H1 (cell line): Measurements from ENCODE around the gene CCNL2. TPM values are rescaled to one million over a fixed set of nuclear protein-coding genes. Genes with fewer than 3 reads are reported as not detected.

Source experiments
- CTCF ChIA-PET: fragments of 300-600 bp; sonication (Branson Sonifier 250); formaldehyde crosslinking; loops from one replicate; lab custom pipeline; 2021; ENCODE audit not compliant: partially characterized antibody; lab: Charles Lee
- POLR2A ChIA-PET: fragments of 300-600 bp; sonication (Branson Sonifier 250); formaldehyde crosslinking; loops from one replicate; lab custom pipeline; 2021; ENCODE audit warnings: inconsistent platforms; ENCODE audit not compliant: partially characterized antibody; lab: Charles Lee
- DNase-seq, 2 experiments: peaks; one replicate each; pipeline versions ENCODE4 v3.0.0 to v3.0.0-alpha.2; 2010 to 2022; ENCODE audit warnings: low spot score in 2 of 2, low read depth in 1 of 2, mixed read lengths in 1 of 2
- FAIRE-seq: peaks from 2 replicates; lab custom pipeline; 2011; peaks lifted over from hg19 to GRCh38; lab: Jason Lieb, UNC
- H2AFZ ChIP-seq: 2 replicates; pipeline ENCODE4 v1.8.1; 2012; ENCODE audit warnings: low read length, inconsistent platforms
- H2AK5ac ChIP-seq: 2 replicates; pipeline ENCODE4 v1.6.1; 2013; ENCODE audit warnings: low read depth, low read length
- H2BK120ac ChIP-seq: replicated peaks from 2 replicates; pipeline ENCODE3; 2013; ENCODE audit warnings: low read depth, low read length, inconsistent platforms
- H2BK12ac ChIP-seq: 2 replicates; pipeline ENCODE4 v1.6.1; 2013; ENCODE audit warnings: low read depth, low read length
- H2BK15ac ChIP-seq: 2 replicates; pipeline ENCODE4 v1.6.1; 2013; ENCODE audit warnings: low read length
- H2BK20ac ChIP-seq: 2 replicates; pipeline ENCODE4 v1.6.1; 2013; ENCODE audit warnings: low read length
- H2BK5ac ChIP-seq: 2 replicates; pipeline ENCODE4 v1.6.1; 2013; ENCODE audit warnings: low read depth, low read length
- H3K14ac ChIP-seq: 2 replicates; pipeline ENCODE4 v1.6.1; 2013; ENCODE audit warnings: inconsistent platforms; ENCODE audit not compliant: insufficient read length
- H3K18ac ChIP-seq: 2 replicates; pipeline ENCODE4 v1.6.1; 2013; ENCODE audit warnings: low read length; ENCODE audit errors: extremely low read depth
- H3K23ac ChIP-seq: 2 replicates; pipeline ENCODE4 v1.6.1; 2013; ENCODE audit warnings: inconsistent platforms; ENCODE audit not compliant: insufficient read length
- H3K23me2 ChIP-seq: 2 replicates; pipeline ENCODE4 v1.6.1; 2013; ENCODE audit warnings: low read depth, low read length
- H3K27ac ChIP-seq: 2 replicates; pipeline ENCODE4 v1.6.1; 2011; ENCODE audit warnings: low read depth, low read length, inconsistent platforms
- H3K27me3 ChIP-seq, 4 experiments: replicated peaks in 1 of 4; 1 replicate in 1 of 4; 2 replicates in 3 of 4; pipeline versions ENCODE4 v1.6.1 to v1.8.1; 2011 to 2013; ENCODE audit warnings: low read length in 3 of 4, mild to moderate bottlenecking in 3 of 4, inconsistent platforms in 2 of 4, mixed read lengths in 2 of 4, moderate library complexity in 1 of 4; ENCODE audit not compliant: control insufficient read depth in 3 of 4, insufficient read depth in 3 of 4; ENCODE audit errors: extremely low read depth in 1 of 4
- H3K36me3 ChIP-seq, 4 experiments: 2 replicates each; pipeline versions ENCODE4 v1.6.1 to v1.8.1; 2011 to 2013; ENCODE audit warnings: mild to moderate bottlenecking in 4 of 4, low read length in 3 of 4, moderate library complexity in 2 of 4, control low read depth in 1 of 4, inconsistent platforms in 1 of 4; ENCODE audit not compliant: insufficient read depth in 4 of 4, control insufficient read depth in 2 of 4
- H3K4ac ChIP-seq: replicated peaks from 2 replicates; pipeline ENCODE3; 2013; ENCODE audit warnings: low read length, low read depth, mixed read lengths, inconsistent platforms; ENCODE audit not compliant: insufficient read length
- H3K4me1 ChIP-seq, 4 experiments: replicated peaks in 1 of 4; 1 replicate in 1 of 4; 2 replicates in 3 of 4; pipeline versions ENCODE4 v1.6.1 to v1.8.1; 2011 to 2013; ENCODE audit warnings: low read length in 3 of 4, inconsistent platforms in 2 of 4, mixed read lengths in 1 of 4; ENCODE audit not compliant: insufficient read depth in 4 of 4, control insufficient read depth in 3 of 4
- H3K4me2 ChIP-seq, 2 experiments: 2 replicates each; pipeline versions ENCODE4 v1.6.1 to v1.8.1; 2011 to 2013; ENCODE audit warnings: low read depth in 2 of 2, low read length in 2 of 2, control low read depth in 1 of 2, inconsistent platforms in 1 of 2, mild to moderate bottlenecking in 1 of 2; ENCODE audit not compliant: insufficient read depth in 1 of 2
- H3K4me3 ChIP-seq, 4 experiments: fragments of 200-600, 300-600 bp in 1 of 4; sonication (generic), shearing (Covaris generic), sonication (Bioruptor Twin) in 1 of 4; 2 replicates each; pipeline versions ENCODE4 v1.5.1 to v1.8.1; 2011 to 2016; ENCODE audit warnings: low read length in 4 of 4, low read depth in 3 of 4, control low read depth in 2 of 4, inconsistent platforms in 2 of 4, mild to moderate bottlenecking in 2 of 4, mixed read lengths in 1 of 4, moderate library complexity in 1 of 4; ENCODE audit not compliant: insufficient read depth in 2 of 4; ENCODE audit errors: extremely low read depth in 1 of 4
- H3K56ac ChIP-seq: replicated peaks from 2 replicates; pipeline ENCODE3; 2013; ENCODE audit warnings: low read depth, mild to moderate bottlenecking, mixed read lengths, low read length, inconsistent platforms; ENCODE audit not compliant: insufficient read length
- H3K79me1 ChIP-seq: 2 replicates; pipeline ENCODE4 v1.6.1; 2013; ENCODE audit warnings: low read depth, low read length, control low read depth
- H3K79me2 ChIP-seq, 2 experiments: 2 replicates each; pipeline versions ENCODE4 v1.6.1 to v1.8.1; 2012 to 2013; ENCODE audit warnings: low read length in 2 of 2, mild to moderate bottlenecking in 2 of 2, inconsistent platforms in 1 of 2; ENCODE audit not compliant: insufficient read depth in 2 of 2, control insufficient read depth in 1 of 2
- H3K9ac ChIP-seq, 4 experiments: replicated peaks in 1 of 4; 1 replicate in 1 of 4; 2 replicates in 3 of 4; pipeline versions ENCODE4 v1.6.1 to v1.8.1; 2011 to 2013; ENCODE audit warnings: low read depth in 3 of 4, low read length in 3 of 4, control low read depth in 2 of 4, mild to moderate bottlenecking in 2 of 4, moderate library complexity in 2 of 4, inconsistent platforms in 1 of 4; ENCODE audit errors: extremely low read depth in 1 of 4
- H3K9me3 ChIP-seq, 2 experiments: 2 replicates each; pipeline versions ENCODE4 v1.6.1 to v1.8.1; 2012 to 2013; ENCODE audit warnings: mild to moderate bottlenecking in 2 of 2, moderate library complexity in 2 of 2, control low read depth in 1 of 2, inconsistent platforms in 1 of 2, low read depth in 1 of 2, low read length in 1 of 2, mixed read lengths in 1 of 2; ENCODE audit not compliant: insufficient read depth in 2 of 2
- H4K20me1 ChIP-seq, 2 experiments: replicated peaks in 1 of 2; 2 replicates each; pipeline versions ENCODE3 to v1.8.1; 2011 to 2013; ENCODE audit warnings: inconsistent platforms in 2 of 2, low read length in 2 of 2, mild to moderate bottlenecking in 1 of 2; ENCODE audit not compliant: insufficient read depth in 2 of 2, control insufficient read depth in 1 of 2
- H4K5ac ChIP-seq: 2 replicates; pipeline ENCODE4 v1.6.1; 2013; ENCODE audit warnings: low read length, low read depth, mixed read lengths, inconsistent platforms; ENCODE audit not compliant: insufficient read length
- H4K8ac ChIP-seq: 2 replicates; pipeline ENCODE4 v1.8.0; 2013; ENCODE audit warnings: mild to moderate bottlenecking, moderate library complexity, low read length, inconsistent platforms; ENCODE audit not compliant: insufficient read depth; ENCODE audit errors: extremely low read depth
- H4K91ac ChIP-seq: replicated peaks from 2 replicates; pipeline ENCODE3; 2013; ENCODE audit warnings: low read length, mixed read lengths, inconsistent platforms; ENCODE audit not compliant: insufficient read length
- CBX8 ChIP-seq: fragments of 300-800, 300-1000 bp; sonication (generic); IDR thresholded peaks from 2 replicates; pipeline ENCODE4 v1.7.1; 2016; ENCODE audit warnings: low read depth, low read length, borderline replicate concordance
- CEBPB ChIP-seq: IDR thresholded peaks from 2 replicates; pipeline ENCODE4 v1.6.1; 2012; ENCODE audit warnings: low read depth, low read length
- CREB1 ChIP-seq: IDR thresholded peaks from 2 replicates; pipeline ENCODE4 v1.6.1; 2012; ENCODE audit warnings: inconsistent platforms
- E2F6 ChIP-seq: IDR thresholded peaks from 2 replicates; pipeline ENCODE4 v1.6.1; 2012; ENCODE audit warnings: inconsistent platforms
- KDM4A ChIP-seq: IDR thresholded peaks from one replicate; pipeline ENCODE4 v1.7.1; 2012; ENCODE audit warnings: low read depth, mild to moderate bottlenecking, moderate library complexity, low read length, inconsistent platforms; ENCODE audit not compliant: severe bottlenecking
- POU5F1 ChIP-seq: IDR thresholded peaks from 2 replicates; pipeline ENCODE4 v1.6.1; 2011; ENCODE audit warnings: low read depth, mild to moderate bottlenecking, low read length, moderate library complexity
- RAD21 ChIP-seq, 2 experiments: IDR thresholded peaks in 1 of 2; conservative IDR thresholded peaks in 1 of 2; 2 replicates each; pipeline ENCODE4 v1.6.1; 2011; ENCODE audit warnings: low read depth in 2 of 2, low read length in 2 of 2, improper control_type of control experiment in 1 of 2, inconsistent platforms in 1 of 2, mild to moderate bottlenecking in 1 of 2, moderate library complexity in 1 of 2
- RBBP5 ChIP-seq: IDR thresholded peaks from 2 replicates; pipeline ENCODE4 v1.7.1; 2012; ENCODE audit warnings: low read depth, mild to moderate bottlenecking, inconsistent platforms, low read length, moderate library complexity, borderline replicate concordance
- RNF2 ChIP-seq: fragments of 200-900, 300-1000 bp; sonication (generic); IDR thresholded peaks from 2 replicates; pipeline ENCODE4 v1.7.1; 2016; ENCODE audit warnings: borderline replicate concordance, low read depth, mild to moderate bottlenecking, antibody characterized with exemption, low read length; ENCODE audit not compliant: poor library complexity, severe bottlenecking; ENCODE audit errors: missing control alignments
- SRF ChIP-seq: IDR thresholded peaks from 2 replicates; pipeline ENCODE4 v1.6.1; 2011; ENCODE audit warnings: mild to moderate bottlenecking, low read depth, low read length, moderate library complexity
- TEAD4 ChIP-seq: IDR thresholded peaks from 2 replicates; pipeline ENCODE4 v1.6.1; 2012; ENCODE audit warnings: low read depth, low read length, inconsistent platforms, mixed read lengths
- WGBS, 2 experiments: shearing (Covaris generic) in 1 of 2; methylation state at CpG; one replicate each; pipeline versions ENCODE4 v1.1.6 to v1.1.7; 2013 to 2015; ENCODE audit warnings: low lambda C conversion rate in 2 of 2, mixed read lengths in 2 of 2, inconsistent platforms in 1 of 2, low coverage in 1 of 2, missing lambda C conversion rate in 1 of 2; ENCODE audit not compliant: insufficient replicate concordance in 2 of 2, insufficient coverage in 1 of 2, insufficient read length in 1 of 2; ENCODE audit errors: extremely low coverage in 1 of 2, missing lambda C conversion rate in 1 of 2; 5-methylcytosine and 5-hydroxymethylcytosine counted together
- polyA plus RNA-seq, 7 experiments: library from polyadenylated mRNA; depleted of rRNA in 3 of 7; stranded (reverse) in 5 of 7; unstranded in 2 of 7; fragments of >200 nt in 5 of 7; fragments of 200-250 nt in 2 of 7; gene quantifications; 1 replicate in 5 of 7; 2 replicates in 1 of 7; 4 replicates in 1 of 7; pipeline versions ENCODE4 v1.2.1 to v1.2.3, GENCODE V29; 2011 to 2013; ENCODE audit warnings: missing spikeins in 2 of 7, mixed read lengths in 2 of 7
- total RNA-seq: library from RNA; stranded (reverse); fragmentation: NEBNext Ultra II Directional; extraction: Animal tissue kit (Norgen Biotek cat#: 25700); gene quantifications from 2 replicates; pipeline ENCODE4 v1.2.1, GENCODE V29; 2021

CCNL2 gene
- total and polyA plus RNA-seq, 2 of the 8 experiments (the other 6 are each of a cell fraction or from before 2014, with no cell fraction given) = 79.8 to 120 TPM

DNA sequence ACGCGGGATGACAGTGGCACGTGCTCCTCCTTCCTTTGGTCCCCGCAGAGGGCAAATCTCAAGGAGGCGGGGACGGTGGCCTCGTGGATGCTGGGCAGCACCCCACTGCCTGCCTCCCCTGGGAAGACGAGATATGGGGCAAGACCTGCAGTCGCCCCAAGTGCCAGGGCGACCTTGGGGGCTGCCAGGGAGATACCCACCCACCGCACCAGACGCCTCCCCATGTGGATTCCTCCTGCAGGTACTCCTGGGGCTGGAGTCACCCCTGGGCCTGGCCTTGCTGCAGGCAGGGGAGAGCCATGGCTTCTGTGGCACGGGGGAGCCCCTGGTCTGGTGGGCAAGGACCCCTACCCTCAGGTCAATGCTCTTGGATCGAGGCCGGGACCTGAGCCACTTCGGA lies 18.3 kb downstream of the CCNL2 start:
- Histone ChIP-seq H3K27ac (no peak overlapping the region), H3K9me3 (no peaks in the 10 kb centered on the region), H2AK5ac (no peak overlapping the region), H4K91ac (no peak overlapping the region), H3K79me1 (peaks cover 4% of the 10 kb centered on the region; the same call in 1 of the 2 replicates), H2BK120ac (no peak overlapping the region), H4K20me1 (peaks cover 0 to 4% of the 10 kb centered on the region in 2 experiments), H2BK20ac (no peak overlapping the region), H2BK15ac (no peak overlapping the region), H3K36me3 (peaks cover 0 to 7% (median 2%) of the 10 kb centered on the region in 4 experiments; a peak in 4 of 8 replicates), H2AFZ (no peak overlapping the region), H3K18ac (no peak overlapping the region), H2BK5ac (no peak overlapping the region), H3K79me2 (no peaks in the 10 kb centered on the region), H3K14ac (no peak overlapping the region), H3K27me3 (no peaks in the 10 kb centered on the region), H3K23me2 (peaks cover 2% of the 10 kb centered on the region; the same call in 1 of the 2 replicates), H3K4me1 (no peaks in the 10 kb centered on the region; a peak in 4 of 7 replicates), H3K4ac (no peak overlapping the region), H3K23ac (no peak overlapping the region), H4K5ac (no peak overlapping the region), H3K56ac (no peak overlapping the region), H4K8ac (no peak overlapping the region), H3K9ac (no peak overlapping the region), H3K4me3 (no peak overlapping the region), H2BK12ac (no peak overlapping the region), H3K4me2 (no peak overlapping the region)
- DNase-seq (no peak), FAIRE-seq (no peak)
- 97% methylated on average over 15 of the region's 16 CpGs; no CpG with 5 or more reads in 1 of the 2 experiments for WGBS, 2 experiments
- ChIA-PET POLR2A (interaction anchor here (1.6 to 33.4 kb wide), 2 partner anchors 9 to 15 kb away, joined by 4 to 719 read pairs; partner anchors contain the start of genes CCNL2 and MRPL20), CTCF (interaction anchor here (1.0 to 1.4 kb wide), 3 partner anchors 9 to 10 kb away, joined by 3 read pairs; no protein-coding TSS in a partner anchor)
- TF ChIP-seq POU5F1 = no peak
- TF ChIP-seq TEAD4 = no peak
- no peak for TF ChIP-seq CREB1
- TF ChIP-seq E2F6 = no peak
- no peak for TF ChIP-seq CBX8
- no peak for TF ChIP-seq RAD21 (IDR thresholded peaks at IDR 0.05 in 1 of 2, conservative IDR thresholded peaks at IDR 0.05 in 1 of 2; ENCODE audit: low read depth in 2 of 2, low read length in 2 of 2)
- TF ChIP-seq RNF2 = no peak
- no peak for TF ChIP-seq SRF
- no peak for TF ChIP-seq RBBP5
- TF ChIP-seq KDM4A = no peak
- TF ChIP-seq CEBPB = no peak
